CD4-positive, CD25-positive, alpha-beta regulatory T cell (primary cell): ENCODE results near the gene NCK1. TPM values are rescaled to one million over a fixed set of nuclear protein-coding genes. Genes with fewer than 3 reads are reported as not detected.
"Not testable (repeated sequence)": the region's sequence is repeated elsewhere in the genome, so short reads cannot be mapped to it uniquely, and the experiment has no call there.

Experiments
- ATAC-seq, 2 donors: fragments of 150-1000 bp; cut with Tn5 transposase; one replicate each; pipeline ENCODE4 v1.10.0; 2021; ENCODE audit warnings: low read depth in 2 of 2, moderate number of reproducible peaks in 2 of 2, moderate library complexity in 1 of 2
- DNase-seq, 3 donors: peaks; one replicate each; pipeline versions ENCODE4 v3.0.0 to v3.0.0-alpha.2; 2012 to 2022; ENCODE audit warnings: mixed read lengths in 1 of 3
- H3K27ac ChIP-seq: one replicate; pipeline ENCODE4 v1.7.0; 2013; ENCODE audit warnings: mild to moderate bottlenecking, low read length; ENCODE audit not compliant: insufficient read depth, poor library complexity, severe bottlenecking
- H3K27me3 ChIP-seq: one replicate; pipeline ENCODE4 v1.7.0; 2013; ENCODE audit warnings: low read length; ENCODE audit not compliant: control insufficient read depth, insufficient read depth
- H3K36me3 ChIP-seq: one replicate; pipeline ENCODE4 v1.7.0; 2013; ENCODE audit warnings: mild to moderate bottlenecking, low read length, moderate library complexity; ENCODE audit not compliant: control insufficient read depth, insufficient read depth
- H3K4me1 ChIP-seq: 2 replicates; pipeline ENCODE4 v1.7.0; 2013; ENCODE audit warnings: mild to moderate bottlenecking, low read length; ENCODE audit not compliant: insufficient read depth, control insufficient read depth, poor library complexity, severe bottlenecking
- H3K4me3 ChIP-seq: one replicate; pipeline ENCODE4 v1.7.0; 2013; ENCODE audit warnings: low read depth, mild to moderate bottlenecking, low read length, moderate library complexity
- H3K9me3 ChIP-seq, 2 experiments: 1 replicate in 1 of 2; 2 replicates in 1 of 2; pipeline ENCODE4 v1.7.0; 2013; ENCODE audit warnings: low read length in 2 of 2, mild to moderate bottlenecking in 1 of 2, moderate library complexity in 1 of 2; ENCODE audit not compliant: control insufficient read depth in 2 of 2
- H3K27ac Mint-ChIP-seq, 3 donors: one replicate each; pipeline ENCODE4 v1.8.0; 2020 to 2022; ENCODE audit warnings: mild to moderate bottlenecking in 3 of 3, mixed read lengths in 3 of 3, moderate library complexity in 2 of 3
- H3K27me3 Mint-ChIP-seq: one replicate; pipeline ENCODE4 v1.8.0; 2022; ENCODE audit warnings: mild to moderate bottlenecking, mixed read lengths
- H3K36me3 Mint-ChIP-seq: one replicate; pipeline ENCODE4 v1.8.0; 2020; ENCODE audit warnings: mixed read lengths
- H3K4me1 Mint-ChIP-seq, 4 donors: one replicate each; pipeline ENCODE4 v1.8.0; 2020 to 2022; ENCODE audit warnings: mixed read lengths in 4 of 4, mild to moderate bottlenecking in 1 of 4
- H3K4me3 Mint-ChIP-seq, 4 donors: one replicate each; pipeline ENCODE4 v1.8.0; 2020 to 2022; ENCODE audit warnings: mild to moderate bottlenecking in 4 of 4, mixed read lengths in 4 of 4, moderate library complexity in 3 of 4
- H3K9me3 Mint-ChIP-seq, 7 donors: one replicate each; pipeline ENCODE4 v1.8.0; 2020 to 2022; ENCODE audit warnings: mixed read lengths in 7 of 7, mild to moderate bottlenecking in 3 of 7, moderate library complexity in 2 of 7
- polyA plus RNA-seq, 4 donors: library from polyadenylated mRNA; unstranded; fragments of 300-500 nt; fragmentation: Illumina TruSeq; gene quantifications; one replicate each; pipeline ENCODE4 v1.2.3, GENCODE V29; 2021
- total RNA-seq: library from RNA; stranded (reverse); gene quantifications from one replicate; pipeline ENCODE4 v1.2.3, GENCODE V29; 2022

NCK1 gene
- total and polyA plus RNA-seq, 5 donors from 2014 or later, result 48.7 to 64.9 (median 55.4) TPM

- Histone ChIP-seq H3K4me1 (peaks cover 51% of the 10 kb centered on the region), H3K9me3 (peaks cover 11 to 12% of the 10 kb centered on the region in 2 experiments), H3K36me3 (peaks cover 12% of the 10 kb centered on the region), H3K27ac (no peak overlapping the region), H3K27me3 (no peaks in the 10 kb centered on the region), H3K4me3 (peak overlapping the region; percentile 10)
- no peak for ATAC-seq
- no peak for DNase-seq
- Mint-ChIP-seq H3K36me3 (peaks cover 28% of the 10 kb centered on the region), H3K27ac (no peak overlapping the region), H3K4me1 (peaks cover 53 to 78% (median 62%) of the 10 kb centered on the region in 4 donors), H3K4me3 (peak overlapping the region in 3 of 4 donors; percentile 2 to 71 (median 2)), H3K27me3 (no peaks in the 10 kb centered on the region), H3K9me3 (peaks cover 0 to 22% (median 8%) of the 10 kb centered on the region in 7 donors)
These were observed 39.4 kb downstream of the NCK1 start for GRCh38 chr3:136901391-136901790.

GRCh38 chr3:136902530-136902929 lies 40.5 kb downstream of the NCK1 start:
- Histone ChIP-seq H3K9me3 (peaks cover 11 to 12% of the 10 kb centered on the region in 2 experiments), H3K4me1 (peaks cover 53% of the 10 kb centered on the region)
- not testable (repeated sequence) for H3K4me3 ChIP-seq, H3K27ac ChIP-seq, H3K4me3 Mint-ChIP-seq, H3K27me3 Mint-ChIP-seq, DNase-seq, ATAC-seq, H3K36me3 ChIP-seq, H3K27me3 ChIP-seq
- Mint-ChIP-seq H3K36me3 (peaks cover 28% of the 10 kb centered on the region), H3K4me1 (peaks cover 52 to 80% (median 66%) of the 10 kb centered on the region in 4 donors), H3K9me3 (peaks cover 0 to 22% (median 8%) of the 10 kb centered on the region in 7 donors), H3K27ac (peak overlapping the region in 1 of 3 donors; percentile 4)

GRCh38 chr3:136903899-136904298 lies 41.9 kb downstream of the NCK1 start:
- peaks cover 28% of the 10 kb centered on the region for H3K36me3 Mint-ChIP-seq
- no peaks in the 10 kb centered on the region for H3K27me3 Mint-ChIP-seq
- no peaks in the 10 kb centered on the region for H3K27me3 ChIP-seq
- no peak overlapping the region for H3K27ac Mint-ChIP-seq
- peaks cover 0 to 22% (median 8%) of the 10 kb centered on the region in 7 donors for H3K9me3 Mint-ChIP-seq
- H3K4me1 Mint-ChIP-seq, result peaks cover 52 to 83% (median 68%) of the 10 kb centered on the region in 4 donors
- ATAC-seq, result no peak
- peak overlapping the region in 1 of 4 donors; percentile 48 for H3K4me3 Mint-ChIP-seq
- peaks cover 50% of the 10 kb centered on the region for H3K4me1 ChIP-seq
- no peak overlapping the region for H3K4me3 ChIP-seq
- no peak overlapping the region for H3K27ac ChIP-seq
- H3K9me3 ChIP-seq, result peaks cover 11 to 12% of the 10 kb centered on the region in 2 experiments
- peaks cover 8% of the 10 kb centered on the region for H3K36me3 ChIP-seq
- no peak for DNase-seq

- H3K9me3 ChIP-seq, result peaks cover 11 to 12% of the 10 kb centered on the region in 2 experiments
- DNase-seq, result no peak
- no peak overlapping the region for H3K4me3 ChIP-seq
- peaks cover 0 to 22% (median 8%) of the 10 kb centered on the region in 7 donors for H3K9me3 Mint-ChIP-seq
- no peaks in the 10 kb centered on the region for H3K27me3 ChIP-seq
- H3K27ac Mint-ChIP-seq, result no peak overlapping the region
- peaks cover 28% of the 10 kb centered on the region for H3K36me3 Mint-ChIP-seq
- H3K4me1 Mint-ChIP-seq, result peaks cover 48 to 84% (median 69%) of the 10 kb centered on the region in 4 donors
- peaks cover 6% of the 10 kb centered on the region for H3K36me3 ChIP-seq
- ATAC-seq, result no peak
- H3K27ac ChIP-seq, result no peak overlapping the region
- no peak overlapping the region for H3K4me3 Mint-ChIP-seq
- H3K27me3 Mint-ChIP-seq, result no peaks in the 10 kb centered on the region
- peaks cover 50% of the 10 kb centered on the region for H3K4me1 ChIP-seq
These were observed 42.7 kb downstream of the NCK1 start for GRCh38 chr3:136904746-136905145.

- Mint-ChIP-seq H3K4me1 (peaks cover 47 to 84% (median 67%) of the 10 kb centered on the region in 4 donors), H3K27me3 (no peaks in the 10 kb centered on the region), H3K27ac (peak overlapping the region; percentile 4 to 77 (median 32)), H3K4me3 (peak overlapping the region in 1 of 4 donors; percentile 20), H3K36me3 (peaks cover 24% of the 10 kb centered on the region), H3K9me3 (peaks cover 0 to 18% (median 8%) of the 10 kb centered on the region in 7 donors)
- H3K27me3 ChIP-seq, result no peaks in the 10 kb centered on the region
- no peak for ATAC-seq
- peaks cover 5% of the 10 kb centered on the region for H3K36me3 ChIP-seq
- H3K4me1 ChIP-seq, result peaks cover 51% of the 10 kb centered on the region
- no peak for DNase-seq
- no peak overlapping the region for H3K27ac ChIP-seq
- H3K4me3 ChIP-seq, result no peak overlapping the region
- peaks cover 11 to 12% of the 10 kb centered on the region in 2 experiments for H3K9me3 ChIP-seq
These were observed 43.5 kb downstream of the NCK1 start for GRCh38 chr3:136905549-136905948.

- peak overlapping the region in 2 of 4 donors; percentile 12 to 47 for H3K4me3 Mint-ChIP-seq
- Histone ChIP-seq H3K4me1 (peaks cover 49% of the 10 kb centered on the region), H3K27ac (no peak overlapping the region), H3K27me3 (no peaks in the 10 kb centered on the region), H3K36me3 (peaks cover 5% of the 10 kb centered on the region), H3K9me3 (peaks cover 12 to 13% of the 10 kb centered on the region in 2 experiments), H3K4me3 (peak overlapping the region; percentile 39)
- H3K27me3 Mint-ChIP-seq, result no peaks in the 10 kb centered on the region
- no peak for DNase-seq
- H3K4me1 Mint-ChIP-seq, result peaks cover 39 to 83% (median 66%) of the 10 kb centered on the region in 4 donors
- H3K36me3 Mint-ChIP-seq, result peaks cover 27% of the 10 kb centered on the region
- H3K27ac Mint-ChIP-seq, result peak overlapping the region in 2 of 3 donors; percentile 49 to 64
- ATAC-seq, result no peak
- peaks cover 0 to 17% (median 8%) of the 10 kb centered on the region in 7 donors for H3K9me3 Mint-ChIP-seq
These were observed 44.7 kb downstream of the NCK1 start for GRCh38 chr3:136906725-136907124.

- peaks cover 9 to 12% of the 10 kb centered on the region in 2 experiments for H3K9me3 ChIP-seq
- Mint-ChIP-seq H3K9me3 (peaks cover 0 to 7% (median 4%) of the 10 kb centered on the region in 7 donors), H3K4me1 (peaks cover 36 to 83% (median 68%) of the 10 kb centered on the region in 4 donors), H3K4me3 (no peak overlapping the region), H3K27me3 (no peaks in the 10 kb centered on the region), H3K36me3 (peaks cover 27% of the 10 kb centered on the region), H3K27ac (peak overlapping the region; percentile 28 to 87 (median 64))
- no peak for DNase-seq
- H3K4me3 ChIP-seq, result no peak overlapping the region
- no peaks in the 10 kb centered on the region for H3K27me3 ChIP-seq
- H3K36me3 ChIP-seq, result peaks cover 5% of the 10 kb centered on the region
- H3K4me1 ChIP-seq, result peaks cover 60% of the 10 kb centered on the region
- peak overlapping the region; percentile 58 for H3K27ac ChIP-seq
- no peak for ATAC-seq
These were observed 46.3 kb downstream of the NCK1 start for GRCh38 chr3:136908297-136908696.

GRCh38 chr3:136909187-136909586 lies 47.2 kb downstream of the NCK1 start:
- H3K36me3 ChIP-seq, result peaks cover 5% of the 10 kb centered on the region
- peak in 1 of 2 donors; percentile 37 for ATAC-seq
- Mint-ChIP-seq H3K36me3 (peaks cover 23% of the 10 kb centered on the region), H3K27me3 (no peaks in the 10 kb centered on the region), H3K4me3 (peak overlapping the region; percentile 0 to 68 (median 20)), H3K4me1 (peaks cover 34 to 87% (median 73%) of the 10 kb centered on the region in 4 donors), H3K9me3 (peaks cover 0 to 4% (median 3%) of the 10 kb centered on the region in 7 donors), H3K27ac (peak overlapping the region; percentile 64 to 96 (median 87))
- H3K4me1 ChIP-seq, result peaks cover 61% of the 10 kb centered on the region
- DNase-seq, result no peak
- peak overlapping the region; percentile 51 for H3K4me3 ChIP-seq
- no peaks in the 10 kb centered on the region for H3K27me3 ChIP-seq
- H3K9me3 ChIP-seq, result peaks cover 6 to 8% of the 10 kb centered on the region in 2 experiments
- peak overlapping the region; percentile 58 for H3K27ac ChIP-seq
